ENCODE data around the gene NOSTRIN. TPM values are rescaled to one million over a fixed set of nuclear protein-coding genes. Genes with fewer than 3 reads are reported as not detected.

NOSTRIN gene
- total RNA-seq, 1 experiment from 2014 or later = 9.8 TPM

- no peaks in the 10 kb centered on the region for H3K36me3 ChIP-seq (ENCODE audit: control insufficient read depth, insufficient read depth, low read length)
- TF ChIP-seq CTCF (IDR thresholded peaks at IDR 0.05; ENCODE audit: insufficient read depth in 1 of 2, low read depth in 1 of 2, low read length in 1 of 2, severe bottlenecking in 1 of 2, unreplicated experiment in 1 of 2) = no peak
- POLR2A ChIA-PET = no interaction called here
- no peaks in the 10 kb centered on the region for H3K9me3 ChIP-seq
- no peaks in the 10 kb centered on the region; the same call in 1 of the 2 replicates for H3K4me1 ChIP-seq
- H3K27me3 ChIP-seq (replicated peaks; ENCODE audit: control insufficient read depth, insufficient read depth, low read length) = no peaks in the 10 kb centered on the region
- Mint-ChIP-seq H3K27ac (ENCODE audit: unreplicated experiment) (peak overlapping the region; percentile 91), H3K9me3 (ENCODE audit: unreplicated experiment) (no peaks in the 10 kb centered on the region), H3K4me1 (ENCODE audit: low read depth, unreplicated experiment) (no peaks in the 10 kb centered on the region), H3K27me3 (ENCODE audit: insufficient read depth, unreplicated experiment) (peaks cover 11% of the 10 kb centered on the region), H3K36me3 (ENCODE audit: insufficient read depth, unreplicated experiment) (peaks cover 20% of the 10 kb centered on the region), H3K4me3 (ENCODE audit: unreplicated experiment) (peak overlapping the region; percentile 94)
- intact Hi-C loops (cut with micrococcal nuclease; ENCODE audit: unreplicated experiment) = no loop called here
- peak overlapping the region; percentile 75 for H3K4me3 ChIP-seq (ENCODE audit: low read depth, low read length)
- CTCF ChIA-PET = no interaction called here
- peak in 1 of 2 experiments; percentile 5 for DNase-seq
- no TSS peak for BruUV-seq (replicated peaks)
Measured at GRCh38 chr2:168889635-168890005, 87.2 kb downstream of the NOSTRIN start.

GRCh38 chr2:168890006-168890782 is 87.8 kb downstream of the NOSTRIN start, which contains the start of gene SPC25:
TSS of gene SPC25 (minus strand) at chr2:168890430. CDS start at chr2:168889519, 911 bp downstream.
- intact Hi-C loops (cut with micrococcal nuclease; ENCODE audit: unreplicated experiment) = no loop called here
- ChIA-PET POLR2A (no interaction called here), CTCF (interaction anchor here (0.5 kb wide), 1 partner anchor 715 kb away, joined by 4 read pairs; no protein-coding TSS in a partner anchor)

GRCh38 chr2:168892327-168892726 is 89.9 kb downstream of the NOSTRIN start:
- H3K36me3 ChIP-seq (ENCODE audit: control insufficient read depth, insufficient read depth, low read length) = no peaks in the 10 kb centered on the region
- H3K9me3 ChIP-seq = no peaks in the 10 kb centered on the region
- no TSS peak for BruUV-seq (replicated peaks)
- TF ChIP-seq CTCF (IDR thresholded peaks at IDR 0.05; ENCODE audit: insufficient read depth in 1 of 2, low read depth in 1 of 2, low read length in 1 of 2, severe bottlenecking in 1 of 2, unreplicated experiment in 1 of 2) = no peak
- no peak overlapping the region for H3K4me3 Mint-ChIP-seq (ENCODE audit: unreplicated experiment)
- intact Hi-C loops (cut with micrococcal nuclease; ENCODE audit: unreplicated experiment) = no loop called here
- H3K9me3 Mint-ChIP-seq (ENCODE audit: unreplicated experiment) = no peaks in the 10 kb centered on the region
- H3K36me3 Mint-ChIP-seq (ENCODE audit: insufficient read depth, unreplicated experiment) = peaks cover 10% of the 10 kb centered on the region
- DNase-seq = no peak
- no peaks in the 10 kb centered on the region; the same call in 1 of the 2 replicates for H3K27me3 ChIP-seq (replicated peaks; ENCODE audit: control insufficient read depth, insufficient read depth, low read length)
- H3K27me3 Mint-ChIP-seq (ENCODE audit: insufficient read depth, unreplicated experiment) = peaks cover 17% of the 10 kb centered on the region
- no peaks in the 10 kb centered on the region; the same call in 1 of the 2 replicates for H3K4me1 ChIP-seq
- H3K4me1 Mint-ChIP-seq (ENCODE audit: low read depth, unreplicated experiment) = no peaks in the 10 kb centered on the region
- H3K27ac Mint-ChIP-seq (ENCODE audit: unreplicated experiment) = no peak overlapping the region
- H3K4me3 ChIP-seq (ENCODE audit: low read depth, low read length) = no peak overlapping the region
- POLR2A ChIA-PET = no interaction called here
- CTCF ChIA-PET = no interaction called here

More at GRCh38 chr2:168890006-168890782, 87.8 kb downstream of the NOSTRIN start, which contains the start of gene SPC25:
- H3K4me1 Mint-ChIP-seq (ENCODE audit: low read depth, unreplicated experiment) = no peaks in the 10 kb centered on the region
- H3K9me3 ChIP-seq = no peaks in the 10 kb centered on the region
- no peak for TF ChIP-seq CTCF (IDR thresholded peaks at IDR 0.05; ENCODE audit: insufficient read depth in 1 of 2, low read depth in 1 of 2, low read length in 1 of 2, severe bottlenecking in 1 of 2, unreplicated experiment in 1 of 2)
- H3K9me3 Mint-ChIP-seq (ENCODE audit: unreplicated experiment) = no peaks in the 10 kb centered on the region
- no peaks in the 10 kb centered on the region; the same call in 1 of the 2 replicates for H3K4me1 ChIP-seq
- H3K36me3 ChIP-seq (ENCODE audit: control insufficient read depth, insufficient read depth, low read length) = no peaks in the 10 kb centered on the region
- TSS peak; percentile 59 for BruUV-seq (replicated peaks)
- peaks cover 13% of the 10 kb centered on the region for H3K27me3 Mint-ChIP-seq (ENCODE audit: insufficient read depth, unreplicated experiment)
- no peaks in the 10 kb centered on the region for H3K27me3 ChIP-seq (replicated peaks; ENCODE audit: control insufficient read depth, insufficient read depth, low read length)
- DNase-seq = peak; percentile 93 to 94
- peak within 1 kb of the TSS; percentile 91 for H3K27ac Mint-ChIP-seq (ENCODE audit: unreplicated experiment)
- H3K4me3 Mint-ChIP-seq (ENCODE audit: unreplicated experiment) = peak within 1 kb of the TSS; percentile 94
- peaks cover 20% of the 10 kb centered on the region for H3K36me3 Mint-ChIP-seq (ENCODE audit: insufficient read depth, unreplicated experiment)
- H3K4me3 ChIP-seq (ENCODE audit: low read depth, low read length) = peak within 1 kb of the TSS; percentile 75
